HG03039 (cell line): ENCODE data around the gene EFNA5.

Source experiments
- ATAC-seq: cut with Tn5 transposase; IDR thresholded peaks from one replicate; pipeline ENCODE4 v1.9.1; 2021; ENCODE audit warnings: mild to moderate bottlenecking, moderate library complexity; ENCODE audit not compliant: unreplicated experiment

The EFNA5 gene

DNA sequence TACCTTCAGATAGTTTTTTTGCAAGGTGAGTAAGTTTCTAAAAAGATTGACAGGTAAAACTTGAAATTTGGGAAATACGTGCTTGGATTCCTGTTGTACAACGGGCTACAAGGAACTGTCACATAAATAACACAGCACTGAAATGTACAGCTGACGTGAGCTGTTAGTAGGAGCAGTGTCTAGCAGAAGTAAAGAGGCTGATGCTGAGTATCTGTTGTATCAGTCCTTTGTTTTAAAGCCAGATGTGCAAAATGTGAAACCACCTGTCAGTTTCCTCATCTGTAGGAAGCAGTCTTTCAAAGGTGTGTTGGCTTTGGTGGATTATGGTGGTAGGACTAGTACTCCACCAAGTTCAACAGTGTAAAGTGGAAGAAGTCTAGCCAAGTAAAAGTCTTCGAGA is 122.3 kb downstream of the EFNA5 start:
- ATAC-seq: no peak

- no peak for ATAC-seq
These were observed 124.0 kb downstream of the EFNA5 start for GRCh38 chr5:107546719-107547118.

- ATAC-seq: no peak
These were observed 125.3 kb downstream of the EFNA5 start for GRCh38 chr5:107545486-107545885.

DNA sequence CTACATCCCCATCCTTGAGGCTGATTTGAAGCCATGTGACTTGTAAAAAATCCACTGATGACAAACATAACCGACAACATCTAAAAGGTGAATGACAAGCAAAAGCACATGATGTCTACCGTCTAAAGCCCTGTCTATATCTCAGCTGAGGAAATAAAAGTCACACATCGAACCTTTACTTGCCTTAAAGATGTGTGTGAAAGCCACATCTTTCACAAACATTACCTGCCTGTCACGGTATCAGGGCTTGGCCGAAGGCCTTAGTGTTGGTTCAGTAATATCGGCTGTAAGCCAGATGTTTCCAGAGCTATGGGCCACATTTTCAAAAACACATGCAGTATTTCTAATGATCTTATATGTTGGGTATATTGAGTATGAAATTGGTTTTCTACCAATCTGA is 125.8 kb downstream of the EFNA5 start:
- ATAC-seq: no peak

GRCh38 chr5:107544476-107544875 is 126.3 kb downstream of the EFNA5 start:
- no peak for ATAC-seq

DNA sequence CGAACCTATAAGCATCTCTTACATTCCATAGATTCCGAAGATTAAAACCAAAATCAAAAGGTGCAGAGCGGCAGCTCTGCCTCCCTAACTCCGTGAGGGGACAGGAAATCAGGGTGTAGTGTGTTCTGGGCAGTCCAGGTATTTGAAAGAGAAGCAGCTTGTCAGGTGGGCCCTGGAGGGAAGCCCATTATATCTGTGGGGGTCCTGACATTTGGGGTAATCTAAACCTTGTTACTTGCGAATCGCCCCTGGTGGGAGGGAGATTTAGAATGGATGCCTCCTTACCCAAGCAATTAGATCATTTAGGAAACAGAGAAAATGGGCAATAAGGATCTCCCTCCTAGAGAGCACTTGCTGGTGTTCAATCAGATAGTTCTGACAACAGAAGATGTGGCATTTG is 126.9 kb downstream of the EFNA5 start:
- no peak for ATAC-seq

- ATAC-seq: no peak
These were observed 127.9 kb downstream of the EFNA5 start for GRCh38 chr5:107542831-107543231.

GRCh38 chr5:107542428-107542827 is 128.3 kb downstream of the EFNA5 start:
- ATAC-seq: peak; percentile 47

GRCh38 chr5:107541400-107541799 is 129.3 kb downstream of the EFNA5 start:
- ATAC-seq: no peak

GRCh38 chr5:107539726-107540330 is 130.9 kb downstream of the EFNA5 start:
- no peak for ATAC-seq

- no peak for ATAC-seq
These were observed 131.8 kb downstream of the EFNA5 start for GRCh38 chr5:107538805-107539445.

DNA sequence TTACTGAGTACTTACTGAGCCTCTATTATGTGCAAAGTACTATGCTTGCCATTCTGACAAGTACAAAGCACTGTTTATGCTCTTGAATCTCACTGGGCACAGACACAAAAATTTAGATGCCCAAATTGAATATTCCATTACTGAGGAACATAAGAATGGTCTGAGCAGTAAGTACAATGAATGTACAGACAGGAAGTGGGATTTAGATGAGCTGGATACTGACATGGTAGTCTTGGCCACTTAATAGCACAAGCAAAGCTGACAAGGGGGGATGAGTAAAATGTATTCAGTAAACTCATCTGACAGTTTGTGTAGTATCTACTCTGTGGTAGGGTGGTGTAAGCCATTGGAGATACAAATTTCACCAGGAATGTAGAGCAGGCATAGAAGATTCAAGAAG is 132.4 kb downstream of the EFNA5 start:
- ATAC-seq: no peak

DNA sequence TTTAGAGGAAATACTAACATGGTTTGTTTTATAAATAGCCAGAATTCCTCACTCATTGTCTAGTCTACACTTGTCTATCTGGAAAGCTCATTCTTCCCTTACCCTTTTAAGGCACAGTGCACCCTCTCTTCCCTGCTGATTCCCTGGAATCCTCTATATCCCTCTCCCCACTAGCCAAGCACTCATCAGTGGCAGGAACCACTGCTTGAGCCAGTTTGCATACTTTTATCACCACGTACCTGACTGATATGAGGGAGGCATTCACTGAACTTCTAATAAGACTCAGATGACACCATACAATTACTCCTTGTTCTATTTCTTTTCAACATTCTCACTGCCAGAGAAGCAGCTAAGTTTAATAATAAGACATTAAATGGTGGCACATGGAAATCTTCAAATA is 134.9 kb downstream of the EFNA5 start:
- no peak for ATAC-seq

GRCh38 chr5:107533910-107534876 is 136.5 kb downstream of the EFNA5 start:
- no peak for ATAC-seq

DNA sequence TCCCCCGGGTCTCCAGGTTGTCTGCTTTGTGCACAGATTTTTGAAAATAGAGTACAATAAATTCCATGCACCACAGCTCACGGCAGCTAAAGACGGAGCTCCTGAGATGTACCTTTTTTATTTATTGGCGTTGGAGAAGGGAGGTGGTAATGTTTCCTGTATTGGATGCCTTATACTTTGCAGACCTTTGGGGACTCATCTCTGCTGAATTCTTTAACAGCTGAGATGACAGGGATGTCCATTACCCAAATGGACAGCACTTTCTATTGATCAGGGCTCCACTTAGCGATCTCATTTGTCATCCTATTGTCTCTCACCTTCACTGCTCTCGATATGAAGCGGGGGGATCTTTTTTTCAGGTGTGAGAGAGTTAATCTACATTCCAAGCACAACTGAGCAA is 137.8 kb downstream of the EFNA5 start:
- ATAC-seq: no peak

DNA sequence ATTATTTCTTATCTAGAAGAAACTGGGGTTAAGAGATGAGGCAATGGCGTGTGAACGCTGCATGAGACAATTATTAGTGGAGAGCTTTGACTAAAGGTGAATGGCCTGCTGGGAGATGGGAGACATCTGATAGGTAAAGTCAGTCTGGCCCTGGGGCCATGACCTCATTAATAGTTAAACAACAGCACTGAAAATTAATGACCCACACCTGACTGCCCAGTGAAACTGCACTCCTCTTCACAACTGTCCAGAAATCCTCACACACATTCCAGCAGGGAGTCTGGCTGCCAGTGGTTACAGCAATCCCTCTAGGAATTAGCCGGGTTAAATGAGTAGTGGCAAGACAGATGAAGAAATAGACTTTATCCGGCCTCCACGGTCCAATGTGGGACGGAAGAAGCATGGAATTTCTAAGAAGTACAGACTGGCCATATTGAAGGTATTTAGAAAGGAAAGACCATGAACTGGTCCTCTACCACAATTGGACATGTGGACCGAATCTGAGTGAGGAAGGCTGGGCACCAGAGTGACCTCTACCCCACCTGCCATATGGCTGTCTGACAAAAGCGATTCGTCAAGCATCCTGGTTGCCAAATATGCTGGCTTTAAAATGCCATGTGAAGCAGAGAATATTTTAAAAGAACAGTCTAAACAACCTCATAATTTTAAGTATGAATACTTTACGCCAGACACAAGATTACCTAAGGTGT is 138.4 kb downstream of the EFNA5 start:
- ATAC-seq: no peak

DNA sequence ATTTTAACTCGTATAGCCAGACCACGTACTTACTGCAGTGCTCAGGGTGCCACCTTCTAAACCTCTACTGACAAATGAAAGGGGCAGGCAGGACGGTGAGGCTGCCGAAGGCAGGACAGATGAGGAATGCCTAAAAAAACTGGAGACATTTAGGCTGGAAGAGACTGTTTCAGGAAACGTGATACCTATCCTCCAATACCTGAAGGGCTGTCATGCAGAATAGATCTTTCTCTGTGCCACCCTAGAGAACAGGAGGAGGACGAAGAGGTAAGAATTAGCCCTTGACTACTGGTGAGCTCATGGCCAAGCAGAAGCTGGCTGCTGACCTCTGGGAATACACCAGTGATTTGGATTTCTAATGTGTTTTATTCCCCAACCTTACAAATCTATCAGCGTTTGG is 139.4 kb downstream of the EFNA5 start:
- no peak for ATAC-seq

- ATAC-seq: no peak
These were observed 141.1 kb downstream of the EFNA5 start for GRCh38 chr5:107529618-107530017.

DNA sequence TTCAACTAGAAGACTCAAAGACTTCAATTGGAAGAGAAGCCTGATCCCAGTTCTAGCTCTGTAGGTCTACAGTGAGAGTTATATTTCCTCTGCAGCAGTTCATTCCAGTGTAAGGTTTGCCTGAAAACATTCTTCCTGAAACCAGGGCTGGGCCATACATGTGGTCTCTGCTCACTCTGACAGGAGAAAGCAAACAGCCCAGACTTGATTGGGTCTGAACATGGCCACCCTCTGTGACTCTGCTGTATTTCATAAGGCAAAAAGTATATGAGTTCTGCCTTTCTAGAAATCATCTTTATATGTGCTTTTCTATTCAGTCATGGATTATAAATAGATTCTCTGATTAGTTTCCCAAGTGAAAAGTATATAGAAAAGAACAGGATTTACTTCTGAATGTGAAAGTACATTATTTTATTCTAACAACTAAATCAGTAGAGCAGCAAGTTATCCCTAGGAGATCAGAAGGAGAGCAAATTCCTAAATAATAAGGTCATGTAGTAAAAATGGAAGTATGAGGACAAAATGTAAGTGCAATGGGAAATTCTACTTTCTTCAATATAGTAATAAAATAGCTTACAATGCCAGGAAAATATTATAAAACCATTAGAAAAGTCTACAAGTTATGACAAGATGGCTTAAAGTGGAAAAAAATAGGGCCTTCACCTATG is 144.3 kb downstream of the EFNA5 start:
- ATAC-seq: no peak

DNA sequence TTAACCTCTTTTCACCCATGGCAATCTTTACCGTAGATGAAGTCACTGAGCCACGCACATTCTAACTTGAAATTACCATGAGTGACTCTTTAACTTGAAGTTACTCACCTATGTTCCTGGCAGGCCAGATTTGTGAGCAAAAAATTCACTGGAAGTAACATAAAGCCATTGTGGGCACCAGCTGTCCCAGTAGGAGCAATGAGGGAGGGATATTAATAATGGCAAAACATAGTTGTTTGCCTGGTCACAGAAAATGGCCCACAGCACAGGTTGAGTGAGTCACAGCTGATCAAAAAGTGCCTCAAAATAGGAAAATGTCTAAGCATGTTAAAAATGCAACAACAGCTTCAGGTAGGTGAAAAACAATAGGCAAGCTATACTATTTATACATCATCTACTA is 146.6 kb downstream of the EFNA5 start:
- ATAC-seq: no peak
